Panc1 (cell line): ENCODE measurements around the gene PRR20G. TPM values are rescaled to one million over a fixed set of nuclear protein-coding genes. Genes with fewer than 3 reads are reported as not detected.
A peak's percentile ranks its signal among the peaks of the same experiment; 100 is the strongest.

Experiments used
- ATAC-seq: fragments of 200-7000 bp; cut with Tn5 transposase; 2 replicates; pipeline ENCODE4 v1.9.1; 2020; ENCODE audit warnings: mild to moderate bottlenecking, moderate library complexity
- BruUV-seq: library from RNA; stranded (reverse); fragments of 400-500 nt; replicated peaks from 2 replicates; lab custom pipeline; 2021; lab: Mats Ljungman, UMichigan
- CTCF ChIA-PET: fragments of 300-600 bp; sonication (Branson Sonifier 250); formaldehyde crosslinking; loops from one replicate; lab custom pipeline; 2022; ENCODE audit warnings: antibody characterized with exemption; lab: Charles Lee
- POLR2A ChIA-PET: fragments of 300-600 bp; sonication (Branson Sonifier 250); formaldehyde crosslinking; loops from one replicate; lab custom pipeline; 2022; ENCODE audit warnings: antibody characterized with exemption; lab: Charles Lee
- DNase-seq: peaks from one replicate; pipeline ENCODE4 v3.0.0-alpha.2; 2010; ENCODE audit warnings: low read depth, low spot score
- H3K27ac ChIP-seq: 2 replicates; pipeline ENCODE4 v1.5.1; 2011; ENCODE audit warnings: mild to moderate bottlenecking, low read length, inconsistent platforms
- H3K27me3 ChIP-seq: fragments of 200-500 bp; sonication (Bioruptor generic); 2 replicates; pipeline ENCODE4 v1.6.0; 2014; ENCODE audit warnings: low read length, inconsistent platforms; ENCODE audit not compliant: control insufficient read depth, insufficient read depth
- H3K36me3 ChIP-seq: fragments of 200-500 bp; sonication (Bioruptor generic); 2 replicates; pipeline ENCODE4 v1.5.1; 2014; ENCODE audit warnings: inconsistent platforms, mild to moderate bottlenecking, low read length, moderate library complexity; ENCODE audit not compliant: control insufficient read depth, insufficient read depth
- H3K4me1 ChIP-seq: 2 replicates; pipeline ENCODE4 v1.5.1; 2011; ENCODE audit warnings: inconsistent platforms, mild to moderate bottlenecking, low read length, moderate library complexity; ENCODE audit not compliant: control insufficient read depth, insufficient read depth
- H3K4me3 ChIP-seq, 2 experiments: 2 replicates each; pipeline ENCODE4 v1.5.1; 2011 to 2012; ENCODE audit warnings: low read depth in 2 of 2, low read length in 2 of 2, mild to moderate bottlenecking in 2 of 2, inconsistent platforms in 1 of 2, moderate library complexity in 1 of 2
- H3K9me3 ChIP-seq: fragments of 200-500 bp; sonication (Bioruptor generic); 2 replicates; pipeline ENCODE4 v1.5.1; 2014; ENCODE audit warnings: low read depth, mild to moderate bottlenecking, inconsistent platforms, low read length, moderate library complexity; ENCODE audit not compliant: control insufficient read depth, insufficient read depth
- POLR2AphosphoS5 ChIP-seq: IDR thresholded peaks from 2 replicates; pipeline ENCODE4 v1.6.1; 2012; ENCODE audit warnings: mild to moderate bottlenecking, low read depth, low read length, moderate library complexity
- SIN3A ChIP-seq: IDR thresholded peaks from 2 replicates; pipeline ENCODE4 v1.6.1; 2012; ENCODE audit warnings: low read depth, mild to moderate bottlenecking, low read length, moderate library complexity, borderline replicate concordance; ENCODE audit not compliant: insufficient read depth
- TCF7L2 ChIP-seq: IDR thresholded peaks from 2 replicates; pipeline ENCODE4 v1.6.1; 2011; ENCODE audit warnings: mild to moderate bottlenecking, low read depth, low read length, inconsistent platforms
- in situ Hi-C: cut with HindIII; loops from 2 replicates; pipeline ENCODE4 v1.10.0; 2016; ENCODE audit warnings: low sequenced_read_pairs, low pct_unique_long_range_greater_than_20kb
- intact Hi-C: fragments of 100-400 bp; cut with micrococcal nuclease; formaldehyde crosslinking; loops from one replicate; pipeline ENCODE4 v1.10.0; 2022; ENCODE audit not compliant: unreplicated experiment
- total RNA-seq: library from RNA; stranded (reverse); gene quantifications from one replicate; pipeline ENCODE4 v1.2.1, GENCODE V29; 2021; ENCODE audit not compliant: unreplicated experiment
- TF ChIP-seq, protein P1 (sequence below): fragments of 450-650 bp; IDR thresholded peaks from 2 replicates; pipeline ENCODE4 v1.5.1; 2017; ENCODE audit warnings: mild to moderate bottlenecking
- TF ChIP-seq, protein P2 (sequence below), 2 experiments: IDR thresholded peaks; 2 replicates each; pipeline ENCODE4 v1.6.1; 2011 to 2012; ENCODE audit warnings: low read depth in 2 of 2, control low read depth in 1 of 2, low read length in 1 of 2, mild to moderate bottlenecking in 1 of 2, moderate library complexity in 1 of 2; ENCODE audit not compliant: insufficient read depth in 1 of 2

Gene PRR20G
- total RNA-seq, 1 experiment from 2014 or later = not detected

DNA sequence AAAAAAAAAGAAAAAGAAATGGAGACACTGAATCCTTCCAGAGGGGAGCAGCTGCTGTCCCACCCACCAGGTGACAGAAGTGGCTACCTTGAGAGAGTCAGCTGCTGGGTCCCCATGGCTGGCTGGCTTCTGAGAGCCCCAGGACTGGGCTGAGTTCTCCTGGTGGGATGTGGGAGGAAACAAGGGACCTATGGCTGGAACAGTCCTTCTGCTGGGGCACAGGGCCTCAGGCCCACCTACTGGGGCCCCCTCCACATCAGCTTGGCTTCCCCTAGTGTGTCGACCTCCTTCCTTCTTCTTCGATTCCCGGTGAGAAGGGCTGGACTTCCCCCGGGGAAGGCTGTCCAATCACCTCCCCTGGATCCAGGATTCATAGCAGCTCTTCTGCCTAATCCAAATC is 32.3 kb downstream of the PRR20G start:
- BruUV-seq = no TSS peak
- peaks cover 1% of the 10 kb centered on the region; the same call in 1 of the 2 replicates for H3K9me3 ChIP-seq
- ATAC-seq = no peak; the same call in 1 of the 2 replicates
- no peak overlapping the region for H3K27ac ChIP-seq
- POLR2A ChIA-PET = no interaction called here
- CTCF ChIA-PET = interaction anchor here (0.6 kb wide), 1 partner anchor 576 kb away, joined by 6 read pairs; no protein-coding TSS in a partner anchor
- no peaks in the 10 kb centered on the region; the same call in 1 of the 2 replicates for H3K27me3 ChIP-seq
- H3K36me3 ChIP-seq = no peaks in the 10 kb centered on the region
- intact Hi-C loops (loop anchor here (10.0 kb wide), 1 partner anchor 199 kb away; no protein-coding TSS in a partner anchor), in situ Hi-C loops (no loop called here)
- DNase-seq = no peak
- no peak overlapping the region for H3K4me3 ChIP-seq
- no peaks in the 10 kb centered on the region for H3K4me1 ChIP-seq
- no peak for TF ChIP-seq SIN3A
- TF ChIP-seq, protein P1, sequence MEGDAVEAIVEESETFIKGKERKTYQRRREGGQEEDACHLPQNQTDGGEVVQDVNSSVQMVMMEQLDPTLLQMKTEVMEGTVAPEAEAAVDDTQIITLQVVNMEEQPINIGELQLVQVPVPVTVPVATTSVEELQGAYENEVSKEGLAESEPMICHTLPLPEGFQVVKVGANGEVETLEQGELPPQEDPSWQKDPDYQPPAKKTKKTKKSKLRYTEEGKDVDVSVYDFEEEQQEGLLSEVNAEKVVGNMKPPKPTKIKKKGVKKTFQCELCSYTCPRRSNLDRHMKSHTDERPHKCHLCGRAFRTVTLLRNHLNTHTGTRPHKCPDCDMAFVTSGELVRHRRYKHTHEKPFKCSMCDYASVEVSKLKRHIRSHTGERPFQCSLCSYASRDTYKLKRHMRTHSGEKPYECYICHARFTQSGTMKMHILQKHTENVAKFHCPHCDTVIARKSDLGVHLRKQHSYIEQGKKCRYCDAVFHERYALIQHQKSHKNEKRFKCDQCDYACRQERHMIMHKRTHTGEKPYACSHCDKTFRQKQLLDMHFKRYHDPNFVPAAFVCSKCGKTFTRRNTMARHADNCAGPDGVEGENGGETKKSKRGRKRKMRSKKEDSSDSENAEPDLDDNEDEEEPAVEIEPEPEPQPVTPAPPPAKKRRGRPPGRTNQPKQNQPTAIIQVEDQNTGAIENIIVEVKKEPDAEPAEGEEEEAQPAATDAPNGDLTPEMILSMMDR = no peak
- TF ChIP-seq POLR2AphosphoS5 = no peak
- TF ChIP-seq, protein P2, sequence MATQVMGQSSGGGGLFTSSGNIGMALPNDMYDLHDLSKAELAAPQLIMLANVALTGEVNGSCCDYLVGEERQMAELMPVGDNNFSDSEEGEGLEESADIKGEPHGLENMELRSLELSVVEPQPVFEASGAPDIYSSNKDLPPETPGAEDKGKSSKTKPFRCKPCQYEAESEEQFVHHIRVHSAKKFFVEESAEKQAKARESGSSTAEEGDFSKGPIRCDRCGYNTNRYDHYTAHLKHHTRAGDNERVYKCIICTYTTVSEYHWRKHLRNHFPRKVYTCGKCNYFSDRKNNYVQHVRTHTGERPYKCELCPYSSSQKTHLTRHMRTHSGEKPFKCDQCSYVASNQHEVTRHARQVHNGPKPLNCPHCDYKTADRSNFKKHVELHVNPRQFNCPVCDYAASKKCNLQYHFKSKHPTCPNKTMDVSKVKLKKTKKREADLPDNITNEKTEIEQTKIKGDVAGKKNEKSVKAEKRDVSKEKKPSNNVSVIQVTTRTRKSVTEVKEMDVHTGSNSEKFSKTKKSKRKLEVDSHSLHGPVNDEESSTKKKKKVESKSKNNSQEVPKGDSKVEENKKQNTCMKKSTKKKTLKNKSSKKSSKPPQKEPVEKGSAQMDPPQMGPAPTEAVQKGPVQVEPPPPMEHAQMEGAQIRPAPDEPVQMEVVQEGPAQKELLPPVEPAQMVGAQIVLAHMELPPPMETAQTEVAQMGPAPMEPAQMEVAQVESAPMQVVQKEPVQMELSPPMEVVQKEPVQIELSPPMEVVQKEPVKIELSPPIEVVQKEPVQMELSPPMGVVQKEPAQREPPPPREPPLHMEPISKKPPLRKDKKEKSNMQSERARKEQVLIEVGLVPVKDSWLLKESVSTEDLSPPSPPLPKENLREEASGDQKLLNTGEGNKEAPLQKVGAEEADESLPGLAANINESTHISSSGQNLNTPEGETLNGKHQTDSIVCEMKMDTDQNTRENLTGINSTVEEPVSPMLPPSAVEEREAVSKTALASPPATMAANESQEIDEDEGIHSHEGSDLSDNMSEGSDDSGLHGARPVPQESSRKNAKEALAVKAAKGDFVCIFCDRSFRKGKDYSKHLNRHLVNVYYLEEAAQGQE (IDR thresholded peaks at IDR 0.05; ENCODE audit: insufficient read depth in 1 of 2, low read depth in 2 of 2, low read length in 1 of 2) = no peak
- no peak for TF ChIP-seq TCF7L2

DNA sequence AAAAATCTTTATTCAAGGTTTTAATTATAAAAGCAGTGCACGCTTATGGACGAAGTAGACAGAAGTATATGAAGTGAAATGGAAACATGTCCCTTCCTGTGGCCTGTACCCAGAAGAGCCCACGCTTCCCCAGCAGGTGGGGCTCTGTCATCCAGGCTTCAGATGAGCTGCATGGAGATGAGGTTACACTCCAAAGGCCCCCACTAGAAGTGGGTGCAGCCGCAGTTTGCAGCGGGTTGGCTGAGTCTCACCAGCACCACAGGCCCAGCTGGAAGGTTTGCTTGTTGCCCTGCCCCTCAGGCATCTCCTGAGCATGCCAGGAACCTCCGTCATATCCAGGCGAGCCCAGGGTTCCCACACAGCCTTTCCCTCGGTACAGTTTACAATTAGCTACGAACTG is 33.1 kb downstream of the PRR20G start:
- Histone ChIP-seq H3K4me1 (no peaks in the 10 kb centered on the region), H3K27ac (no peak overlapping the region), H3K4me3 (no peak overlapping the region), H3K36me3 (no peaks in the 10 kb centered on the region), H3K9me3 (peaks cover 9% of the 10 kb centered on the region), H3K27me3 (no peaks in the 10 kb centered on the region; the same call in 1 of the 2 replicates)
- ATAC-seq = peak; percentile 86
- BruUV-seq = no TSS peak
- ChIA-PET CTCF (interaction anchor here (1.6 kb wide), 1 partner anchor 200 kb away, joined by 4 read pairs; no protein-coding TSS in a partner anchor), POLR2A (no interaction called here)
- intact Hi-C loops (loop anchor here (10.0 kb wide), 1 partner anchor 200 kb away; no protein-coding TSS in a partner anchor), in situ Hi-C loops (no loop called here)
- DNase-seq = no peak
- no peak for TF ChIP-seq SIN3A

DNA sequence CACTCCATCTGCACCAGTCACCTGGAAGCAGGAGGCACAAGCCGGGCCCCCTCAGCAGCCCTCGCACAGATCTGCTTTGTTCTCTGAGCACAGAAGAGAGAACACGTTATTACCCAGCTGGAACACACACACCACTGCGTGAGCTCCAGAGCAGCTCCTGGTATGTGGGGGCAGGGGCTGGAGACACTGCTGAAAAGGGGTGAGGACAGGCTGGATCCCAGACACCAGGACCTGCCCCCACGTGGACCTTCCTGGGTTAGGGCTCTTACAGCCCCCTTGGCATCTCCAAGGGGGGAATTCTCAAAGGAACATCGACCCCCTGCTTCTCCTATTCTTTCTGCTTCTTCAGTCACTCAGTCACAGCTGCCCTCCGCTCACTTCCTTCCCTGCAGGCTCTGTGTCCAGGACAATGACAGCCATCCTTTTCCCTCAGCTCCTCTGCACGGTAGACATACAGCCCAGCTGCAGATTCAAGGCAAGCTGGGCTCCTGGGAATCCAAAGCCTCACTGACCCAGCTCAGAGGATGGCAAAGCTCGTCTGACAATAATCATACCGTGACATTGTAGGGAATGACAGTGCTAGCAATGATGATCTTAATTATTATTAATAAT is 33.7 kb downstream of the PRR20G start:
- BruUV-seq = no TSS peak
- Histone ChIP-seq H3K9me3 (peaks cover 11% of the 10 kb centered on the region), H3K36me3 (no peaks in the 10 kb centered on the region), H3K4me1 (no peaks in the 10 kb centered on the region), H3K27ac (no peak overlapping the region), H3K27me3 (no peaks in the 10 kb centered on the region; the same call in 1 of the 2 replicates), H3K4me3 (no peak overlapping the region)
- DNase-seq (no peak), ATAC-seq (peak; percentile 47; the same call in 1 of the 2 replicates)
- intact Hi-C loops = loop anchor here (10.0 kb wide), 1 partner anchor 201 kb away; no protein-coding TSS in a partner anchor
- POLR2A ChIA-PET = no interaction called here
- in situ Hi-C loops = no loop called here
- CTCF ChIA-PET = interaction anchor here (0.5 to 1.6 kb wide), 2 partner anchors 200 to 267 kb away, joined by 4 to 9 read pairs; no protein-coding TSS in a partner anchor
- TF ChIP-seq POLR2AphosphoS5 = no peak
- TF ChIP-seq, protein P2 (IDR thresholded peaks at IDR 0.05; ENCODE audit: insufficient read depth in 1 of 2, low read depth in 2 of 2, low read length in 1 of 2) = no peak
- TF ChIP-seq, protein P1 = no peak
- TF ChIP-seq TCF7L2 = no peak
- no peak for TF ChIP-seq SIN3A
